BLaER1 treated with 17β-estradiol and CSF1 and Interleukin-3, amounts not matched to agents 10 nM and 100 nM (cell line): ENCODE measurements around the gene MUC6.
"Not testable (repeated sequence)": the region's sequence is repeated elsewhere in the genome, so short reads cannot be mapped to it uniquely, and the experiment has no call there.

Source experiments
- H3K27ac ChIP-seq, 11 experiments: shearing (Covaris generic); formaldehyde crosslinking; 2 replicates each; pipeline ENCODE4 v1.8.1; 2022
- H3K27me3 ChIP-seq, 11 experiments: shearing (Covaris generic); formaldehyde crosslinking; 2 replicates each; pipeline ENCODE4 v1.8.1; 2022
- H3K36me3 ChIP-seq, 11 experiments: shearing (Covaris generic); formaldehyde crosslinking; 2 replicates each; pipeline ENCODE4 v1.8.1; 2022
- H3K4me1 ChIP-seq, 10 experiments: shearing (Covaris generic); formaldehyde crosslinking; 2 replicates each; pipeline ENCODE4 v1.8.1; 2022
- H3K4me2 ChIP-seq, 11 experiments: shearing (Covaris generic); formaldehyde crosslinking; 2 replicates each; pipeline ENCODE4 v1.8.1; 2022
- H3K4me3 ChIP-seq, 10 experiments: shearing (Covaris generic); formaldehyde crosslinking; 2 replicates each; pipeline ENCODE4 v1.8.1; 2022
- H3K9ac ChIP-seq, 11 experiments: shearing (Covaris generic); formaldehyde crosslinking; 2 replicates each; pipeline ENCODE4 v1.8.1; 2022
- H3K9me3 ChIP-seq, 11 experiments: shearing (Covaris generic); formaldehyde crosslinking; replicated peaks in 1 of 11; 2 replicates each; pipeline ENCODE4 v1.8.1; 2022
- H4K20me1 ChIP-seq, 11 experiments: shearing (Covaris generic); formaldehyde crosslinking; 2 replicates each; pipeline ENCODE4 v1.8.1; 2022
- Cebpa-rat ChIP-seq, 11 experiments: shearing (Covaris generic); IDR thresholded peaks; 2 replicates each; pipeline ENCODE4 v1.8.1; 2022

Gene MUC6

GRCh38 chr11:1018091-1018490, 18.4 kb downstream of the MUC6 start:
- Histone ChIP-seq H3K4me3 (no peak overlapping the region), H3K27me3 (peaks cover 0 to 4% (median 0%) of the 10 kb centered on the region in 11 experiments; a peak in 1 of 22 replicates), H4K20me1 (peaks cover 25 to 89% (median 45%) of the 10 kb centered on the region in 11 experiments; a peak in 19 of 22 replicates), H3K9me3 (peaks cover 0 to 18% (median 15%) of the 10 kb centered on the region in 11 experiments; a peak in 14 of 22 replicates), H3K36me3 (peaks cover 0 to 16% (median 9%) of the 10 kb centered on the region in 11 experiments; a peak in 11 of 22 replicates), H3K9ac (no peak overlapping the region), H3K4me2 (no peak overlapping the region; a peak in 1 of 22 replicates), H3K4me1 (peaks cover 30 to 79% (median 57%) of the 10 kb centered on the region in 10 experiments), H3K27ac (no peak overlapping the region)
- TF ChIP-seq Cebpa-rat (IDR thresholded peaks at IDR 0.05), result no peak

GRCh38 chr11:1017269-1018005, 19.1 kb downstream of the MUC6 start:
- TF ChIP-seq Cebpa-rat (IDR thresholded peaks at IDR 0.05), result no peak
- Histone ChIP-seq H4K20me1 (peaks cover 27 to 92% (median 52%) of the 10 kb centered on the region in 11 experiments; a peak in 20 of 22 replicates), H3K36me3 (peaks cover 0 to 16% (median 9%) of the 10 kb centered on the region in 11 experiments; a peak in 11 of 22 replicates), H3K4me3 (no peak overlapping the region), H3K27ac (no peak overlapping the region), H3K4me2 (no peak overlapping the region; a peak in 3 of 22 replicates), H3K4me1 (peaks cover 36 to 86% (median 64%) of the 10 kb centered on the region in 10 experiments), H3K9ac (no peak overlapping the region), H3K27me3 (peaks cover 0 to 10% (median 0%) of the 10 kb centered on the region in 11 experiments; a peak in 4 of 22 replicates), H3K9me3 (peaks cover 0 to 18% (median 15%) of the 10 kb centered on the region in 11 experiments; a peak in 14 of 22 replicates)

GRCh38 chr11:1016610-1017126, 19.9 kb downstream of the MUC6 start:
- Histone ChIP-seq H3K4me1 (peaks cover 44 to 93% (median 71%) of the 10 kb centered on the region in 10 experiments), H4K20me1 (peaks cover 27 to 100% (median 60%) of the 10 kb centered on the region in 11 experiments; a peak in 20 of 22 replicates), H3K27me3 (peaks cover 0 to 18% (median 0%) of the 10 kb centered on the region in 11 experiments; a peak in 7 of 22 replicates), H3K9me3 (peaks cover 0 to 18% (median 15%) of the 10 kb centered on the region in 11 experiments; a peak in 14 of 22 replicates), H3K4me2 (peak overlapping the region in 4 of 11 experiments; percentile 38 to 97 (median 94); a peak in 6 of 22 replicates), H3K36me3 (peaks cover 0 to 18% (median 9%) of the 10 kb centered on the region in 11 experiments; a peak in 15 of 22 replicates)
- H3K27ac ChIP-seq, H3K9ac ChIP-seq, H3K4me3 ChIP-seq: not testable (repeated sequence)

GRCh38 chr11:1015826-1016545, 20.5 kb downstream of the MUC6 start:
- no peak overlapping the region for H3K27ac ChIP-seq
- H4K20me1 ChIP-seq, result peaks cover 20 to 100% (median 60%) of the 10 kb centered on the region in 11 experiments; a peak in 20 of 22 replicates
- peaks cover 51 to 93% (median 71%) of the 10 kb centered on the region in 10 experiments for H3K4me1 ChIP-seq
- peaks cover 0 to 18% (median 15%) of the 10 kb centered on the region in 11 experiments; a peak in 14 of 22 replicates for H3K9me3 ChIP-seq
- peaks cover 0 to 25% (median 11%) of the 10 kb centered on the region in 11 experiments; a peak in 20 of 22 replicates for H3K36me3 ChIP-seq
- no peak overlapping the region for H3K4me3 ChIP-seq
- H3K9ac ChIP-seq, result peak overlapping the region in 1 of 11 experiments; percentile 3; a peak in 1 of 22 replicates
- peak overlapping the region in 9 of 11 experiments; percentile 29 to 97 (median 90); a peak in 16 of 22 replicates for H3K4me2 ChIP-seq
- TF ChIP-seq Cebpa-rat (IDR thresholded peaks at IDR 0.05), result no peak
- H3K27me3 ChIP-seq, result peaks cover 0 to 25% (median 0%) of the 10 kb centered on the region in 11 experiments; a peak in 7 of 22 replicates

- Histone ChIP-seq H3K4me3 (no peak overlapping the region; a peak in 1 of 20 replicates), H3K27ac (no peak overlapping the region), H3K36me3 (peaks cover 0 to 35% (median 16%) of the 10 kb centered on the region in 11 experiments; a peak in 20 of 22 replicates), H3K9ac (peak overlapping the region in 2 of 11 experiments; percentile 3 to 66; a peak in 1 of 22 replicates), H4K20me1 (peaks cover 15 to 100% (median 58%) of the 10 kb centered on the region in 11 experiments; a peak in 20 of 22 replicates), H3K9me3 (peaks cover 0 to 18% (median 15%) of the 10 kb centered on the region in 11 experiments; a peak in 14 of 22 replicates), H3K4me1 (peaks cover 60 to 93% (median 71%) of the 10 kb centered on the region in 10 experiments), H3K4me2 (peak overlapping the region; percentile 29 to 97 (median 87); a peak in 17 of 22 replicates), H3K27me3 (peaks cover 0 to 34% (median 0%) of the 10 kb centered on the region in 11 experiments; a peak in 7 of 22 replicates)
- no peak for TF ChIP-seq Cebpa-rat (IDR thresholded peaks at IDR 0.05)
Observed at GRCh38 chr11:1015064-1015463, 21.5 kb downstream of the MUC6 start.

- H3K9me3 ChIP-seq, result peaks cover 0 to 18% (median 15%) of the 10 kb centered on the region in 11 experiments; a peak in 14 of 22 replicates
- peaks cover 0 to 42% (median 16%) of the 10 kb centered on the region in 11 experiments; a peak in 20 of 22 replicates for H3K36me3 ChIP-seq
- H3K27me3 ChIP-seq, result peaks cover 0 to 42% (median 0%) of the 10 kb centered on the region in 11 experiments; a peak in 8 of 22 replicates
- peak overlapping the region in 4 of 11 experiments; percentile 48 to 82 (median 68); a peak in 6 of 22 replicates for H3K27ac ChIP-seq
- TF ChIP-seq Cebpa-rat (IDR thresholded peaks at IDR 0.05), result no peak
- peak overlapping the region; percentile 68 to 97 (median 87); a peak in 20 of 22 replicates for H3K4me2 ChIP-seq
- peak overlapping the region in 4 of 11 experiments; percentile 53 to 69 (median 65); a peak in 8 of 22 replicates for H3K9ac ChIP-seq
- H3K4me3 ChIP-seq, result peak overlapping the region in 1 of 10 experiments; percentile 38; a peak in 1 of 20 replicates
- peaks cover 64 to 93% (median 72%) of the 10 kb centered on the region in 10 experiments for H3K4me1 ChIP-seq
- H4K20me1 ChIP-seq, result peaks cover 8 to 100% (median 60%) of the 10 kb centered on the region in 11 experiments; a peak in 21 of 22 replicates
Observed at GRCh38 chr11:1014276-1014675, 22.2 kb downstream of the MUC6 start.

- Histone ChIP-seq H3K4me2 (peak overlapping the region; percentile 68 to 97 (median 87); a peak in 20 of 22 replicates), H3K27ac (peak overlapping the region in 4 of 11 experiments; percentile 48 to 82 (median 68); a peak in 7 of 22 replicates), H3K36me3 (peaks cover 0 to 49% (median 16%) of the 10 kb centered on the region in 11 experiments; a peak in 20 of 22 replicates), H3K27me3 (peaks cover 0 to 49% (median 0%) of the 10 kb centered on the region in 11 experiments; a peak in 8 of 22 replicates), H3K9me3 (peaks cover 0 to 18% (median 15%) of the 10 kb centered on the region in 11 experiments; a peak in 14 of 22 replicates), H3K4me1 (peaks cover 71 to 93% (median 76%) of the 10 kb centered on the region in 10 experiments), H3K4me3 (peak overlapping the region in 3 of 10 experiments; percentile 26 to 38 (median 35); a peak in 4 of 20 replicates), H4K20me1 (peaks cover 5 to 100% (median 60%) of the 10 kb centered on the region in 11 experiments; a peak in 21 of 22 replicates), H3K9ac (peak overlapping the region in 4 of 11 experiments; percentile 53 to 69 (median 65); a peak in 7 of 22 replicates)
- no peak for TF ChIP-seq Cebpa-rat (IDR thresholded peaks at IDR 0.05)
Observed at GRCh38 chr11:1013631-1013935, 22.9 kb downstream of the MUC6 start.
